GM23338 (cell line): Measurements from ENCODE around the gene ABCB6.

Experiments used
- CREB1 ChIP-seq: fragments of 250-450 bp; sonication (Bioruptor Pico); IDR thresholded peaks from 2 replicates; pipeline ENCODE4 v1.5.0; 2020; ENCODE audit warnings: low read depth, mild to moderate bottlenecking, moderate library complexity
- EZH2 ChIP-seq: fragments of 200-600 bp; sonication (generic); IDR thresholded peaks from one replicate; pipeline ENCODE4 v1.8.0; 2017; ENCODE audit warnings: antibody characterized with exemption, mild to moderate bottlenecking, low read depth; ENCODE audit not compliant: unreplicated experiment
- EZH2phosphoT487 ChIP-seq: fragments of 200-600 bp; sonication (generic); IDR thresholded peaks from one replicate; pipeline ENCODE4 v1.8.1; 2018; ENCODE audit warnings: antibody characterized with exemption; ENCODE audit not compliant: unreplicated experiment
- NANOG ChIP-seq: IDR thresholded peaks from 2 replicates; pipeline ENCODE4 v1.6.1; 2016; ENCODE audit warnings: antibody characterized with exemption, borderline replicate concordance
- POLR2AphosphoS5 ChIP-seq: IDR thresholded peaks from 2 replicates; pipeline ENCODE4 v1.6.1; 2016; ENCODE audit warnings: antibody characterized with exemption, low read depth
- REST ChIP-seq: IDR thresholded peaks from one replicate; pipeline ENCODE4 v1.6.1; 2018; ENCODE audit warnings: antibody characterized with exemption; ENCODE audit not compliant: unreplicated experiment
- ZNF331 ChIP-seq: fragments of 250-450 bp; sonication (Bioruptor Pico); IDR thresholded peaks from 2 replicates; pipeline ENCODE4 v1.5.0; 2020; ENCODE audit warnings: low read depth, mild to moderate bottlenecking, moderate library complexity
- TF ChIP-seq, protein P1 (sequence below), 2 experiments: fragments of 200-600 bp in 1 of 2; sonication (generic) in 1 of 2; conservative IDR thresholded peaks; 2 replicates each; pipeline versions ENCODE4 v1.5.1 to v1.6.1; 2016 to 2017; ENCODE audit warnings: antibody characterized with exemption in 2 of 2, low read depth in 2 of 2, mild to moderate bottlenecking in 2 of 2, moderate library complexity in 1 of 2
- TF ChIP-seq, protein P2 (sequence below): IDR thresholded peaks from 2 replicates; pipeline ENCODE4 v1.6.1; 2016; ENCODE audit warnings: antibody characterized with exemption

GRCh38 chr2:219171231-219171651, 47.5 kb downstream of the ABCB6 start:
- TF ChIP-seq, protein P1, sequence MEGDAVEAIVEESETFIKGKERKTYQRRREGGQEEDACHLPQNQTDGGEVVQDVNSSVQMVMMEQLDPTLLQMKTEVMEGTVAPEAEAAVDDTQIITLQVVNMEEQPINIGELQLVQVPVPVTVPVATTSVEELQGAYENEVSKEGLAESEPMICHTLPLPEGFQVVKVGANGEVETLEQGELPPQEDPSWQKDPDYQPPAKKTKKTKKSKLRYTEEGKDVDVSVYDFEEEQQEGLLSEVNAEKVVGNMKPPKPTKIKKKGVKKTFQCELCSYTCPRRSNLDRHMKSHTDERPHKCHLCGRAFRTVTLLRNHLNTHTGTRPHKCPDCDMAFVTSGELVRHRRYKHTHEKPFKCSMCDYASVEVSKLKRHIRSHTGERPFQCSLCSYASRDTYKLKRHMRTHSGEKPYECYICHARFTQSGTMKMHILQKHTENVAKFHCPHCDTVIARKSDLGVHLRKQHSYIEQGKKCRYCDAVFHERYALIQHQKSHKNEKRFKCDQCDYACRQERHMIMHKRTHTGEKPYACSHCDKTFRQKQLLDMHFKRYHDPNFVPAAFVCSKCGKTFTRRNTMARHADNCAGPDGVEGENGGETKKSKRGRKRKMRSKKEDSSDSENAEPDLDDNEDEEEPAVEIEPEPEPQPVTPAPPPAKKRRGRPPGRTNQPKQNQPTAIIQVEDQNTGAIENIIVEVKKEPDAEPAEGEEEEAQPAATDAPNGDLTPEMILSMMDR (conservative IDR thresholded peaks at IDR 0.05; ENCODE audit: low read depth in 2 of 2) = peak; percentile 62 to 80
- TF ChIP-seq POLR2AphosphoS5 = no peak
- TF ChIP-seq REST = no peak
- TF ChIP-seq, protein P2, sequence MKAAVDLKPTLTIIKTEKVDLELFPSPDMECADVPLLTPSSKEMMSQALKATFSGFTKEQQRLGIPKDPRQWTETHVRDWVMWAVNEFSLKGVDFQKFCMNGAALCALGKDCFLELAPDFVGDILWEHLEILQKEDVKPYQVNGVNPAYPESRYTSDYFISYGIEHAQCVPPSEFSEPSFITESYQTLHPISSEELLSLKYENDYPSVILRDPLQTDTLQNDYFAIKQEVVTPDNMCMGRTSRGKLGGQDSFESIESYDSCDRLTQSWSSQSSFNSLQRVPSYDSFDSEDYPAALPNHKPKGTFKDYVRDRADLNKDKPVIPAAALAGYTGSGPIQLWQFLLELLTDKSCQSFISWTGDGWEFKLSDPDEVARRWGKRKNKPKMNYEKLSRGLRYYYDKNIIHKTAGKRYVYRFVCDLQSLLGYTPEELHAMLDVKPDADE = no peak
- TF ChIP-seq EZH2phosphoT487 = no peak
- TF ChIP-seq EZH2 = no peak
- no peak for TF ChIP-seq ZNF331
- no peak for TF ChIP-seq NANOG
- no peak for TF ChIP-seq CREB1 (CRISPR knock-in tag)
